Endothelial cell of umbilical vein (primary cell): ENCODE data around the gene MTHFR. TPM values are rescaled to one million over a fixed set of nuclear protein-coding genes. Genes with fewer than 3 reads are reported as not detected.

ENCODE experiments used
- BruUV-seq: library from RNA; stranded (reverse); fragments of 400-500 nt; replicated peaks from 2 replicates; lab custom pipeline; 2021; lab: Mats Ljungman, UMichigan
- CTCF ChIA-PET: fragments of 300-600, 350-600 bp; sonication (Branson Sonifier 250); formaldehyde crosslinking; loops from one replicate; lab custom pipeline; 2021; ENCODE audit warnings: antibody characterized with exemption, inconsistent platforms; lab: Charles Lee
- POLR2A ChIA-PET: fragments of 300-600, 350-600 bp; sonication (Branson Sonifier 250); formaldehyde crosslinking; loops from one replicate; lab custom pipeline; 2021; ENCODE audit warnings: antibody characterized with exemption, inconsistent platforms; lab: Charles Lee
- DNase-seq: peaks from one replicate; pipeline ENCODE4 v3.0.0-alpha.2; 2011; ENCODE audit warnings: low read depth, low spot score
- FAIRE-seq: peaks from 2 replicates; lab custom pipeline; 2011; peaks lifted over from hg19 to GRCh38; lab: Jason Lieb, UNC
- H2AFZ ChIP-seq: 2 replicates; pipeline ENCODE4 v1.6.0; 2012; ENCODE audit warnings: low read depth, low read length, control low read depth, inconsistent platforms
- H3K27ac ChIP-seq: 2 replicates; pipeline ENCODE4 v1.5.1; 2011; ENCODE audit warnings: low read depth, mild to moderate bottlenecking, control low read depth, low read length, moderate library complexity; ENCODE audit not compliant: insufficient read depth
- H3K27me3 ChIP-seq, 2 experiments: 2 replicates each; pipeline versions ENCODE4 v1.6.0 to v1.6.1; 2011; ENCODE audit warnings: low read length in 2 of 2, mixed read lengths in 1 of 2; ENCODE audit not compliant: control insufficient read depth in 2 of 2, insufficient read depth in 2 of 2
- H3K36me3 ChIP-seq, 2 experiments: 2 replicates in 1 of 2; 3 replicates in 1 of 2; pipeline ENCODE4 v1.5.1; 2011; ENCODE audit warnings: low read length in 2 of 2, mild to moderate bottlenecking in 1 of 2, moderate library complexity in 1 of 2; ENCODE audit not compliant: control insufficient read depth in 2 of 2, insufficient read depth in 2 of 2; ENCODE audit errors: extremely low read depth in 1 of 2
- H3K4me1 ChIP-seq: 3 replicates; pipeline ENCODE4 v1.5.1; 2011; ENCODE audit warnings: mild to moderate bottlenecking, low read length; ENCODE audit not compliant: control insufficient read depth, insufficient read depth; ENCODE audit errors: extremely low read depth
- H3K4me2 ChIP-seq: 2 replicates; pipeline ENCODE4 v1.6.1; 2011; ENCODE audit warnings: low read length, control low read depth, mixed read lengths; ENCODE audit not compliant: insufficient read depth
- H3K4me3 ChIP-seq, 3 experiments: fragments of 200-600 bp in 1 of 3; sonication (generic), shearing (Covaris generic) in 1 of 3; replicated peaks in 1 of 3; 2 replicates each; pipeline ENCODE4 v1.5.1; 2011 to 2016; ENCODE audit warnings: control low read depth in 3 of 3, low read length in 3 of 3, mild to moderate bottlenecking in 2 of 3, inconsistent platforms in 1 of 3, low read depth in 1 of 3, moderate library complexity in 1 of 3; ENCODE audit not compliant: insufficient read depth in 1 of 3
- H3K79me2 ChIP-seq: 2 replicates; pipeline ENCODE4 v1.6.0; 2012; ENCODE audit warnings: low read length, inconsistent platforms; ENCODE audit not compliant: control insufficient read depth, insufficient read depth
- H3K9ac ChIP-seq: replicated peaks from 2 replicates; pipeline ENCODE3; 2011; ENCODE audit warnings: low read length, control low read depth; ENCODE audit not compliant: insufficient read depth; ENCODE audit errors: extremely low read depth
- H3K9me1 ChIP-seq: replicated peaks from 3 replicates; pipeline ENCODE4 v1.6.0; 2011; ENCODE audit warnings: mild to moderate bottlenecking, low read length; ENCODE audit not compliant: control insufficient read depth, insufficient read depth; ENCODE audit errors: extremely low read depth
- H3K9me3 ChIP-seq: replicated peaks from 2 replicates; pipeline ENCODE4 v1.5.1; 2012; ENCODE audit warnings: low read length, inconsistent platforms; ENCODE audit not compliant: control insufficient read depth, insufficient read depth
- H4K20me1 ChIP-seq: replicated peaks from 2 replicates; pipeline ENCODE3; 2011; ENCODE audit warnings: mild to moderate bottlenecking, low read length; ENCODE audit not compliant: control insufficient read depth, insufficient read depth; ENCODE audit errors: extremely low read depth
- EZH2 ChIP-seq: IDR thresholded peaks from 2 replicates; pipeline ENCODE4 v1.6.1; 2012; ENCODE audit warnings: borderline replicate concordance, low read depth, mild to moderate bottlenecking, moderate library complexity, low read length, inconsistent platforms; ENCODE audit not compliant: severe bottlenecking
- FOS ChIP-seq: IDR thresholded peaks from 2 replicates; pipeline ENCODE4 v1.6.1; 2011; ENCODE audit warnings: mild to moderate bottlenecking, low read length, moderate library complexity, borderline replicate concordance; ENCODE audit not compliant: insufficient read depth
- GATA2 ChIP-seq: IDR thresholded peaks from 2 replicates; pipeline ENCODE4 v1.7.0; 2011; ENCODE audit warnings: low read depth, mild to moderate bottlenecking, moderate library complexity, mixed read lengths, low read length; ENCODE audit not compliant: insufficient read length, insufficient read depth
- JUN ChIP-seq: IDR thresholded peaks from 2 replicates; pipeline ENCODE4 v1.6.1; 2011; ENCODE audit warnings: borderline replicate concordance, low read depth; ENCODE audit not compliant: insufficient read length, insufficient read depth
- MYC ChIP-seq: IDR thresholded peaks from one replicate; pipeline ENCODE4 v1.6.1; 2011; ENCODE audit warnings: mild to moderate bottlenecking, low read depth, low read length
- POLR2A ChIP-seq: IDR thresholded peaks from 2 replicates; pipeline ENCODE4 v1.6.1; 2012; ENCODE audit warnings: low read depth, mild to moderate bottlenecking, control low read depth, low read length
- POLR2AphosphoS5 ChIP-seq: IDR thresholded peaks from 2 replicates; pipeline ENCODE4 v1.6.1; 2012; ENCODE audit warnings: low read depth, mild to moderate bottlenecking, control low read depth, low read length, moderate library complexity; ENCODE audit not compliant: insufficient read depth
- dilution Hi-C: fragments of 300-500 bp; cut with MboI; formaldehyde crosslinking; loops from one replicate; pipeline ENCODE4 v1.15.0; 2019; ENCODE audit warnings: low sequenced_read_pairs; ENCODE audit not compliant: extremely low pct_ligation_motif_present
- intact Hi-C: fragments of 100-400 bp; cut with micrococcal nuclease; formaldehyde crosslinking; loops from one replicate; pipeline ENCODE4 v1.10.0; 2022
- polyA plus RNA-seq, 4 experiments: library from polyadenylated mRNA; depleted of rRNA in 3 of 4; stranded (reverse) in 3 of 4; unstranded in 1 of 4; fragments of >200 nt; gene quantifications; 2 replicates each; pipeline versions ENCODE4 v1.2.1 to v1.2.3, GENCODE V29; 2011 to 2012; ENCODE audit warnings: missing spikeins in 1 of 4
- total RNA-seq: library from RNA; stranded (reverse); gene quantifications from 2 replicates; pipeline ENCODE4 v1.2.3, GENCODE V29; 2021
- TF ChIP-seq, protein P1 (sequence below), 2 donors: IDR thresholded peaks; 1 replicate in 1 of 2; 2 replicates in 1 of 2; pipeline ENCODE4 v1.5.1; 2011; ENCODE audit warnings: low read length in 2 of 2, mild to moderate bottlenecking in 2 of 2, moderate library complexity in 2 of 2, control low read depth in 1 of 2, inconsistent platforms in 1 of 2, low read depth in 1 of 2; ENCODE audit not compliant: insufficient read depth in 1 of 2; ENCODE audit errors: extremely low read depth in 1 of 2
- TF ChIP-seq, protein P2 (sequence below): IDR thresholded peaks from 2 replicates; pipeline ENCODE4 v1.6.1; 2011; ENCODE audit not compliant: insufficient read depth, insufficient read length

The MTHFR gene
- total and polyA plus RNA-seq, 2 donors (not counting 3 experiments of a cell fraction or from before 2014, with no cell fraction given), result 13.8 to 25.3 TPM

DNA sequence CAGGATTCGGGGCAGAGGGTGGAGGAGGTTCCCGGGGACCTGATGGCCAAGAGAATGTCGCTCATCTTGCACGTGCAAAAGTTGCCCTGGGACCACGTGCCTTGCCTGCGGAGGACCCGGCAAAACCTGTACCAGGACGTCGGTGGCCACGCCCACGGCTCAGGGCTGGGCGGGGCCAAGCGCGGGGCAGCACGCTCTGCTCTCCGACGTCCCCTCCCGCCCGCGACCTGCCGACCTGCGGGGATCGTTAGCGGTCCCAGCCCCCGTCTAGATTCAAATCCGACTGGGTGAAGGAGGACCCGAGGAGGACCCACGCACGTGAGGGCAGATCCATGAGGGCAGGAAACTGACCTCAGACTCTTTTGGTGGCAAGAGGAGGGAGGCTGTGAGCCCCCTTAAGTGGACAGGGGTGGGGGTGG lies 43.8 kb downstream of the MTHFR start, which contains the start of gene C1orf167:
Gene C1orf167 (plus strand): TSS at position 206 of the 419 bp plus-strand sequence. CDS start 2,208 bp downstream, outside the sequence.
- DNase-seq (no peak), FAIRE-seq (no peak)
- BruUV-seq, result no TSS peak

DNA sequence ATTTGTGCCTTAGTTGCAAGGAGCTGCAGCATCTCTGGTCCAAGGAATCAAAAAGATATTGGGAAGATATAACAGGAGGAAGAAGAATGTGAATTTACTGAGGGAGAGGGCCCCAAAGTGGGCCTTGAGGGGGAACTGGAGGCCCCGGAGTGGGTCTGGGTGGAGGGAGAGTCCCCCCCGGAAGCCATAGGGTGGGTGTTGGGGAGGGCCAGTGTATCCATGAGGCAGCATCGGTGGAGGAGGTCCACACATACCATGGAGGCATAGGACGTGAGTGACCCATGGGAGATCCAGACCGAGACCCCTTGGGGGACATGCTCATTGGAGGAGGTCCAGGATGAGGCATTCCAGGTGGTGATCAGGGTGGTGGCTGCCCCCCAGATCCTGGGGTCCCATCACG lies 44.5 kb downstream of the MTHFR start:
- H3K4me3 ChIP-seq, result no peak overlapping the region
- H3K4me1 ChIP-seq, result no peaks in the 10 kb centered on the region
- H3K27ac ChIP-seq, result no peak overlapping the region
- no peak for FAIRE-seq
- intact Hi-C loops, result no loop called here
- no peak overlapping the region for H2AFZ ChIP-seq
- no peak overlapping the region for H3K9ac ChIP-seq
- no peaks in the 10 kb centered on the region for H3K36me3 ChIP-seq
- H3K9me3 ChIP-seq, result no peaks in the 10 kb centered on the region
- TF ChIP-seq EZH2, result no peak
- TF ChIP-seq POLR2A, result no peak
- no peak for TF ChIP-seq GATA2
- no peak for TF ChIP-seq FOS
- no peak for TF ChIP-seq MYC
- TF ChIP-seq JUN, result no peak
- TF ChIP-seq, protein P1, sequence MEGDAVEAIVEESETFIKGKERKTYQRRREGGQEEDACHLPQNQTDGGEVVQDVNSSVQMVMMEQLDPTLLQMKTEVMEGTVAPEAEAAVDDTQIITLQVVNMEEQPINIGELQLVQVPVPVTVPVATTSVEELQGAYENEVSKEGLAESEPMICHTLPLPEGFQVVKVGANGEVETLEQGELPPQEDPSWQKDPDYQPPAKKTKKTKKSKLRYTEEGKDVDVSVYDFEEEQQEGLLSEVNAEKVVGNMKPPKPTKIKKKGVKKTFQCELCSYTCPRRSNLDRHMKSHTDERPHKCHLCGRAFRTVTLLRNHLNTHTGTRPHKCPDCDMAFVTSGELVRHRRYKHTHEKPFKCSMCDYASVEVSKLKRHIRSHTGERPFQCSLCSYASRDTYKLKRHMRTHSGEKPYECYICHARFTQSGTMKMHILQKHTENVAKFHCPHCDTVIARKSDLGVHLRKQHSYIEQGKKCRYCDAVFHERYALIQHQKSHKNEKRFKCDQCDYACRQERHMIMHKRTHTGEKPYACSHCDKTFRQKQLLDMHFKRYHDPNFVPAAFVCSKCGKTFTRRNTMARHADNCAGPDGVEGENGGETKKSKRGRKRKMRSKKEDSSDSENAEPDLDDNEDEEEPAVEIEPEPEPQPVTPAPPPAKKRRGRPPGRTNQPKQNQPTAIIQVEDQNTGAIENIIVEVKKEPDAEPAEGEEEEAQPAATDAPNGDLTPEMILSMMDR (IDR thresholded peaks at IDR 0.05; ENCODE audit: extremely low read depth in 1 of 2, insufficient read depth in 1 of 2, low read depth in 1 of 2, low read length in 2 of 2), result no peak
- TF ChIP-seq, protein P2, sequence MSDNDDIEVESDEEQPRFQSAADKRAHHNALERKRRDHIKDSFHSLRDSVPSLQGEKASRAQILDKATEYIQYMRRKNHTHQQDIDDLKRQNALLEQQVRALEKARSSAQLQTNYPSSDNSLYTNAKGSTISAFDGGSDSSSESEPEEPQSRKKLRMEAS, result no peak
- TF ChIP-seq POLR2AphosphoS5, result no peak
- no peak for DNase-seq
- dilution Hi-C loops, result no loop called here
- no peak overlapping the region for H3K4me2 ChIP-seq
- POLR2A ChIA-PET, result no interaction called here
- no peaks in the 10 kb centered on the region for H4K20me1 ChIP-seq
- no TSS peak for BruUV-seq
- peaks cover 0 to 6% of the 10 kb centered on the region in 2 experiments for H3K27me3 ChIP-seq
- CTCF ChIA-PET, result interaction anchor here (0.6 kb wide), 1 partner anchor 96 kb away, joined by 3 read pairs; no protein-coding TSS in a partner anchor
- H3K9me1 ChIP-seq, result no peaks in the 10 kb centered on the region
- H3K79me2 ChIP-seq, result no peaks in the 10 kb centered on the region

More for the DNA sequence above, 43.8 kb downstream of the MTHFR start, which contains the start of gene C1orf167:
- CTCF ChIA-PET, result no interaction called here
- H3K27ac ChIP-seq, result no peak within 1 kb of the TSS
- no peaks in the 10 kb centered on the region for H3K4me1 ChIP-seq
- H4K20me1 ChIP-seq, result no peaks in the 10 kb centered on the region
- H3K9me3 ChIP-seq, result no peaks in the 10 kb centered on the region
- no peaks in the 10 kb centered on the region for H3K9me1 ChIP-seq
- no peaks in the 10 kb centered on the region for H3K79me2 ChIP-seq
- TF ChIP-seq POLR2A (no peak), FOS (no peak)
- TF ChIP-seq, protein P2, result peak; percentile 26
- dilution Hi-C loops, result no loop called here
- H3K4me2 ChIP-seq, result no peak within 1 kb of the TSS
- intact Hi-C loops, result no loop called here
- POLR2A ChIA-PET, result no interaction called here
- H2AFZ ChIP-seq, result no peak within 1 kb of the TSS
- H3K36me3 ChIP-seq, result no peaks in the 10 kb centered on the region
- no peak within 1 kb of the TSS for H3K9ac ChIP-seq
- H3K27me3 ChIP-seq, result peaks cover 0 to 6% of the 10 kb centered on the region in 2 experiments
- no peak within 1 kb of the TSS for H3K4me3 ChIP-seq
